Prostate gland (tissue), 2 donors: Measurements from ENCODE around the gene FMN1. TPM values are rescaled to one million over a fixed set of nuclear protein-coding genes. Genes with fewer than 3 reads are reported as not detected.
A peak's percentile ranks its signal among the peaks of the same experiment; 100 is the strongest.

Experiments
- DNase-seq: peaks from one replicate; pipeline ENCODE4 v3.0.0-alpha.2; 2019; ENCODE audit warnings: low spot score
- H3K27ac ChIP-seq, 2 donors: fragments of 200-600 bp; sonication (generic); 2 replicates each; pipeline ENCODE4 v1.5.1; 2017 to 2019
- H3K27me3 ChIP-seq: fragments of 200-600 bp; sonication (generic); replicated peaks from 2 replicates; pipeline ENCODE4 v1.5.1; 2019; ENCODE audit not compliant: insufficient read depth
- H3K36me3 ChIP-seq, 2 donors: fragments of 200-600 bp; sonication (generic); 1 replicate in 1 of 2; 2 replicates in 1 of 2; pipeline versions ENCODE4 v1.5.1 to v1.8.1; 2017 to 2019
- H3K4me1 ChIP-seq: fragments of 200-600 bp; sonication (generic); replicated peaks from 2 replicates; pipeline ENCODE4 v1.5.1; 2019
- H3K4me3 ChIP-seq, 2 donors: fragments of 200-600 bp; sonication (generic); 2 replicates each; pipeline ENCODE4 v1.5.1; 2017 to 2019
- H3K9me3 ChIP-seq: fragments of 200-600 bp; sonication (generic); 2 replicates; pipeline ENCODE4 v1.5.1; 2017
- CTCF ChIP-seq, 4 experiments: fragments of 200-600 bp in 2 of 4; fragments of 450-650 bp in 2 of 4; sonication (generic) in 2 of 4; IDR thresholded peaks; 1 replicate in 3 of 4; 2 replicates in 1 of 4; pipeline ENCODE4 v1.5.1; 2016 to 2019; ENCODE audit warnings: antibody characterized with exemption in 4 of 4, mild to moderate bottlenecking in 2 of 4, moderate library complexity in 2 of 4
- POLR2A ChIP-seq: fragments of 450-650 bp; IDR thresholded peaks from one replicate; pipeline ENCODE4 v1.6.1; 2016; ENCODE audit warnings: antibody characterized with exemption, mild to moderate bottlenecking
- POLR2AphosphoS5 ChIP-seq: sonication (generic); formaldehyde crosslinking; IDR thresholded peaks from one replicate; pipeline ENCODE4 v1.6.1; 2017; ENCODE audit warnings: antibody characterized with exemption
- WGBS: methylation state at CpG from one replicate; pipeline ENCODE4 v1.1.5; 2018; 5-methylcytosine and 5-hydroxymethylcytosine counted together
- intact Hi-C: fragments of 100-400 bp; cut with DNase I; formaldehyde crosslinking; loops from one replicate; pipeline ENCODE4 v1.14.2; 2022
- total RNA-seq, 2 donors: library from RNA; depleted of rRNA; stranded (reverse); fragments of >200 nt; gene quantifications; one replicate each; pipeline ENCODE4 v1.1.0, GENCODE V29; 2016

Gene FMN1
- total RNA-seq, 2 donors from 2014 or later = 7.1 to 32.5 TPM

GRCh38 chr15:32823750-32824149, 370.8 kb downstream of the FMN1 start:
- no peak overlapping the region for H3K4me3 ChIP-seq
- H3K27me3 ChIP-seq = no peaks in the 10 kb centered on the region
- H3K27ac ChIP-seq = peak overlapping the region; percentile 5 to 55
- 31% methylated on average over 4 of the region's 4 CpGs for WGBS
- DNase-seq = peak; percentile 78
- no peaks in the 10 kb centered on the region for H3K36me3 ChIP-seq
- H3K4me1 ChIP-seq = no peaks in the 10 kb centered on the region
- TF ChIP-seq POLR2A = no peak
- TF ChIP-seq POLR2AphosphoS5 = peak; percentile 93
- intact Hi-C loops = no loop called here
- H3K9me3 ChIP-seq = no peaks in the 10 kb centered on the region

DNA sequence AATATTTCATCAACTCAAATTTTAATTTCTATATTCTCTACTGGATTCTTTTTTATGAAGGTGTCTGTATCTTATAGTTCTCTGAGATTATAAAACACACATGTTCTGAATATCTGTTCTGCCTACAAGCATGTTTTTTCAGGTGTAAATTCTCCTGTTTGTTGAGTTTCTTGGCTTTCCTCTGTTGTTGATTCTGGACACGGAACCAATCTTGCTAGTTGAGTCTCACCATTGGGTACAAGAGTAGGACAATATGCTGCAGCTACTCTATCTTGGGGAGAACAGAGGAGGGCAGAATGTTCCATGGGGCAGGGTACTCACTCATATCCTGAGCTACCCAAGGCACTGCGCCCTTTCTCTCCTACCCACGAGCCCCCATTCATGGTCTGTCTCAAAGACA, 371.8 kb downstream of the FMN1 start:
- TF ChIP-seq POLR2A = no peak
- no peak for TF ChIP-seq CTCF (IDR thresholded peaks at IDR 0.05)
- TF ChIP-seq POLR2AphosphoS5 = no peak
- no peaks in the 10 kb centered on the region for H3K4me1 ChIP-seq
- WGBS = 85% methylated on average over 3 of the region's 3 CpGs

GRCh38 chr15:32819448-32819847, 375.1 kb downstream of the FMN1 start:
- DNase-seq = no peak
- intact Hi-C loops = no loop called here
- WGBS = 40% methylated on average over 3 of the region's 3 CpGs
- Histone ChIP-seq H3K9me3 (no peaks in the 10 kb centered on the region), H3K27me3 (no peaks in the 10 kb centered on the region), H3K4me1 (no peaks in the 10 kb centered on the region), H3K27ac (no peak overlapping the region), H3K4me3 (no peak overlapping the region), H3K36me3 (no peaks in the 10 kb centered on the region)
- TF ChIP-seq POLR2AphosphoS5 (no peak), POLR2A (no peak), CTCF (IDR thresholded peaks at IDR 0.05) (no peak)

More for the DNA sequence above, 371.8 kb downstream of the FMN1 start:
- Histone ChIP-seq H3K27ac (peak overlapping the region in 1 of 2 donors; percentile 53), H3K4me3 (no peak overlapping the region), H3K9me3 (no peaks in the 10 kb centered on the region), H3K36me3 (no peaks in the 10 kb centered on the region), H3K27me3 (no peaks in the 10 kb centered on the region)
- intact Hi-C loops = no loop called here
- no peak for DNase-seq

DNA sequence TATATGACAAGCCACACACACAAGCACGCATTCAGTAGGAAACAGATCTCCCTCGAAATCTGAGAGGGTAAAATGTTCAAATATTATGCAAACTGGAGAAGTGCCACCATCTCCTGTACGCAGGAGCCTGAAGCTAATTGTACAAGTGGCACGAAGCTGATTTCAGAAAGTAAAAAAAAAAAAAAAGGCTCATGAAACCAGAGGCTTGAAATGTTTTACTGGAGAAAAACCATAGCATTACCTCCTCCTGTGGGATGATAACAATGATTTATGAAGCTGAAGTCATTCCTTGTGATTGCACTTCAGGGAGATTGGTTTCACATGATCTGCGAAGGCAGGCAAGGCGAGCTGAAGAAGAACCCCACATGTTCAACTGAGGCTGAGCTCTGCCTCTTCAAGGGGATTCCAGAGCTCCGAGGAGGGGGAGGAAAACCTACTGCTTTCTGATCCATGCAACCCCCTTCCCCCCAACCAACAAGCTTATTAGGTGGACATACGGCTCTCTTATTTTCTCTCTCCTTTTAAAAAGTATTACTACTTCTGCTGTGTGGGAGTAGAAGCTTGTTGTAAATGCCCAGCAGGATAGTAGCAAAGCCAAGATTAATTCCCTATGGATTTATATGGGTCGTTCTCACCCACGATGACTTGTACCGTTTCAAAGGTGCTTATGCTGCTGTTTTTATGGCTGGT, 375.6 kb downstream of the FMN1 start:
- no peak for DNase-seq
- TF ChIP-seq POLR2AphosphoS5 = peak; percentile 8
- no peak for TF ChIP-seq POLR2A
- no peak for TF ChIP-seq CTCF (IDR thresholded peaks at IDR 0.05)
- no peaks in the 10 kb centered on the region for H3K36me3 ChIP-seq
- no peaks in the 10 kb centered on the region for H3K9me3 ChIP-seq
- intact Hi-C loops = no loop called here
- WGBS = 21% methylated on average over 11 of the region's 11 CpGs
- no peak overlapping the region for H3K27ac ChIP-seq
- no peak overlapping the region for H3K4me3 ChIP-seq
- H3K27me3 ChIP-seq = no peaks in the 10 kb centered on the region
- no peaks in the 10 kb centered on the region for H3K4me1 ChIP-seq

DNA sequence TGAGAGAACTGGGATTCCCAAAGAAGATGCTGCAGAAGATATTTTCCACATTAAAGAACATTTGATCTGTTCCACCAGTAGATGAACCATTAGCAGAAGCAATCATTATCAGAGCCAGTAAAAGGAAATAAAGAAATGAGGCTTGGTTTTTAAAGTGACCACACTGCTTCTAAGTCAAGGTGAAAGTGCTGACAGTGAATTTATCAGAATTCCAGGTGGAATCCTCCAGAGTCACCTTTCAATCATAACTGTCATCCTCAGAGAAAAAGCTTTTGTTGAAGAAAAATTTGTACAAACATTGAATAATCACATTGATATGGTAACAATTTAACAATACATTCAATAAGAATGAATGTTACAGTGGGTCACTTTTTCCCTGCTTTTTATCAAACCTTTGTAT, 376.9 kb downstream of the FMN1 start:
- H3K27me3 ChIP-seq = no peaks in the 10 kb centered on the region
- no peaks in the 10 kb centered on the region for H3K9me3 ChIP-seq
- intact Hi-C loops = no loop called here
- no peak for DNase-seq
- no peaks in the 10 kb centered on the region for H3K4me1 ChIP-seq
- H3K27ac ChIP-seq = no peak overlapping the region
- TF ChIP-seq CTCF (IDR thresholded peaks at IDR 0.05) = no peak
- no peak for TF ChIP-seq POLR2A
- no peak for TF ChIP-seq POLR2AphosphoS5
- no peak overlapping the region for H3K4me3 ChIP-seq
- no peaks in the 10 kb centered on the region for H3K36me3 ChIP-seq
